NB4 (cell line): ENCODE results near the gene DBNL.

ENCODE experiments used
- DNase-seq: peaks from one replicate; pipeline ENCODE4 v3.0.0; 2010; ENCODE audit warnings: low read depth
- H3K4me3 ChIP-seq: one replicate; pipeline ENCODE4 v1.5.1; 2011; ENCODE audit warnings: mild to moderate bottlenecking, low read depth, low read length, moderate library complexity
- CTCF ChIP-seq: IDR thresholded peaks from one replicate; pipeline ENCODE4 v1.5.1; 2012; ENCODE audit warnings: low read depth, low read length
- MAX ChIP-seq: IDR thresholded peaks from 2 replicates; pipeline ENCODE4 v1.6.1; 2011; ENCODE audit warnings: low read depth, low read length
- MYC ChIP-seq: IDR thresholded peaks from 2 replicates; pipeline ENCODE4 v1.6.1; 2011; ENCODE audit warnings: low read depth, low read length
- POLR2A ChIP-seq: IDR thresholded peaks from 2 replicates; pipeline ENCODE4 v1.6.1; 2011; ENCODE audit warnings: mild to moderate bottlenecking; ENCODE audit not compliant: insufficient read length; ENCODE audit errors: extremely low read depth

Gene DBNL

GRCh38 chr7:44103923-44104859, 59.7 kb downstream of the DBNL start, which contains the start of gene AEBP1:
AEBP1 (plus strand) TSS chr7:44104345; CDS start chr7:44104666, 321 bp downstream.
- DNase-seq = no peak
- no peak for TF ChIP-seq MAX
- no peak for TF ChIP-seq MYC
- no peak for TF ChIP-seq POLR2A
- no peak for TF ChIP-seq CTCF
- H3K4me3 ChIP-seq = no peak within 1 kb of the TSS

- no peak for DNase-seq
- TF ChIP-seq CTCF = no peak
- no peak for TF ChIP-seq POLR2A
- TF ChIP-seq MAX = no peak
- TF ChIP-seq MYC = no peak
- no peak overlapping the region for H3K4me3 ChIP-seq
Observed at GRCh38 chr7:44104860-44105771, 60.6 kb downstream of the DBNL start.

GRCh38 chr7:44105832-44106231, 61.3 kb downstream of the DBNL start:
- no peak for TF ChIP-seq MYC
- TF ChIP-seq CTCF = no peak
- TF ChIP-seq MAX = no peak
- no peak for TF ChIP-seq POLR2A
- H3K4me3 ChIP-seq = no peak overlapping the region
- no peak for DNase-seq

- TF ChIP-seq POLR2A (no peak), MYC (no peak), MAX (no peak), CTCF (no peak)
- DNase-seq = no peak
- H3K4me3 ChIP-seq = no peak overlapping the region
Observed at GRCh38 chr7:44106311-44107065, 62.0 kb downstream of the DBNL start.

- H3K4me3 ChIP-seq = no peak overlapping the region
- TF ChIP-seq MAX = no peak
- no peak for TF ChIP-seq MYC
- no peak for TF ChIP-seq POLR2A
- no peak for TF ChIP-seq CTCF
- DNase-seq = no peak
Observed at GRCh38 chr7:44107116-44107960, 62.8 kb downstream of the DBNL start.
